ENCODE data around the gene MSL1. TPM values are rescaled to one million over a fixed set of nuclear protein-coding genes. Genes with fewer than 3 reads are reported as not detected.
"Not testable (repeated sequence)": the region's sequence is repeated elsewhere in the genome, so short reads cannot be mapped to it uniquely, and the experiment has no call there.

The MSL1 gene
- total RNA-seq, 1 donor from 2014 or later = 111 TPM

- peak; percentile 55 for DNase-seq (ENCODE audit: low read depth)
Measured at GRCh38 chr17:40124279-40125141, 2.7 kb downstream of the MSL1 start.

- DNase-seq (ENCODE audit: low read depth) = no peak
Measured at GRCh38 chr17:40129498-40129897, 7.7 kb downstream of the MSL1 start.

GRCh38 chr17:40130352-40131042 lies 8.7 kb downstream of the MSL1 start:
- no peak for DNase-seq (ENCODE audit: low read depth)

- DNase-seq (ENCODE audit: low read depth) = no peak
Measured at GRCh38 chr17:40134184-40134583, 12.4 kb downstream of the MSL1 start.

GRCh38 chr17:40135817-40136216 lies 14.0 kb downstream of the MSL1 start:
- no peak for DNase-seq (ENCODE audit: low read depth)

GRCh38 chr17:40139566-40140058 lies 17.8 kb downstream of the MSL1 start:
- no peak for DNase-seq (ENCODE audit: low read depth)

- DNase-seq (ENCODE audit: low read depth) = not testable (repeated sequence)
Measured at GRCh38 chr17:40143166-40143565, 21.4 kb downstream of the MSL1 start.

- DNase-seq (ENCODE audit: low read depth) = no peak
Measured at GRCh38 chr17:40145476-40145875, 23.7 kb downstream of the MSL1 start.

GRCh38 chr17:40148527-40148926 lies 26.8 kb downstream of the MSL1 start:
- no peak for DNase-seq (ENCODE audit: low read depth)

GRCh38 chr17:40150276-40150675 lies 28.5 kb downstream of the MSL1 start:
- no peak for DNase-seq (ENCODE audit: low read depth)

GRCh38 chr17:40151414-40151963 lies 29.7 kb downstream of the MSL1 start:
- DNase-seq (ENCODE audit: low read depth) = no peak

- DNase-seq (ENCODE audit: low read depth) = no peak
Measured at GRCh38 chr17:40153603-40154236, 31.9 kb downstream of the MSL1 start.

- no peak for DNase-seq (ENCODE audit: low read depth)
Measured at GRCh38 chr17:40157973-40158372, 36.2 kb downstream of the MSL1 start.

GRCh38 chr17:40158438-40159013 lies 36.8 kb downstream of the MSL1 start:
- DNase-seq (ENCODE audit: low read depth) = no peak

GRCh38 chr17:40159456-40159855 lies 37.7 kb downstream of the MSL1 start:
- no peak for DNase-seq (ENCODE audit: low read depth)

- DNase-seq (ENCODE audit: low read depth) = no peak
Measured at GRCh38 chr17:40167685-40168261, 46.0 kb downstream of the MSL1 start.

GRCh38 chr17:40168262-40168832 lies 46.6 kb downstream of the MSL1 start:
- DNase-seq (ENCODE audit: low read depth) = peak; percentile 62

- no peak for DNase-seq (ENCODE audit: low read depth)
Measured at GRCh38 chr17:40170325-40170724, 48.6 kb downstream of the MSL1 start.

GRCh38 chr17:40171750-40172149 lies 50.0 kb downstream of the MSL1 start:
- DNase-seq (ENCODE audit: low read depth) = peak; percentile 44

GRCh38 chr17:40173091-40173777 lies 51.5 kb downstream of the MSL1 start:
- no peak for DNase-seq (ENCODE audit: low read depth)

Data from myocyte (in vitro differentiated cells).